ENCODE data around the gene N4BP2L1.

N4BP2L1 gene

GRCh38 chr13:32413284-32413683 is 14.6 kb downstream of the N4BP2L1 start:
- DNase-seq (ENCODE audit: extremely low read depth, insufficient read length): no peak
- Histone ChIP-seq H3K36me3 (ENCODE audit: control insufficient read depth, insufficient read depth, low read length) (no peaks in the 10 kb centered on the region; the same call in 1 of the 2 replicates), H3K4me3 (replicated peaks; ENCODE audit: low read depth, low read length) (no peak overlapping the region), H3K27me3 (replicated peaks; ENCODE audit: control insufficient read depth, insufficient read depth, low read length) (no peaks in the 10 kb centered on the region)
- TF ChIP-seq, protein P1, sequence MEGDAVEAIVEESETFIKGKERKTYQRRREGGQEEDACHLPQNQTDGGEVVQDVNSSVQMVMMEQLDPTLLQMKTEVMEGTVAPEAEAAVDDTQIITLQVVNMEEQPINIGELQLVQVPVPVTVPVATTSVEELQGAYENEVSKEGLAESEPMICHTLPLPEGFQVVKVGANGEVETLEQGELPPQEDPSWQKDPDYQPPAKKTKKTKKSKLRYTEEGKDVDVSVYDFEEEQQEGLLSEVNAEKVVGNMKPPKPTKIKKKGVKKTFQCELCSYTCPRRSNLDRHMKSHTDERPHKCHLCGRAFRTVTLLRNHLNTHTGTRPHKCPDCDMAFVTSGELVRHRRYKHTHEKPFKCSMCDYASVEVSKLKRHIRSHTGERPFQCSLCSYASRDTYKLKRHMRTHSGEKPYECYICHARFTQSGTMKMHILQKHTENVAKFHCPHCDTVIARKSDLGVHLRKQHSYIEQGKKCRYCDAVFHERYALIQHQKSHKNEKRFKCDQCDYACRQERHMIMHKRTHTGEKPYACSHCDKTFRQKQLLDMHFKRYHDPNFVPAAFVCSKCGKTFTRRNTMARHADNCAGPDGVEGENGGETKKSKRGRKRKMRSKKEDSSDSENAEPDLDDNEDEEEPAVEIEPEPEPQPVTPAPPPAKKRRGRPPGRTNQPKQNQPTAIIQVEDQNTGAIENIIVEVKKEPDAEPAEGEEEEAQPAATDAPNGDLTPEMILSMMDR (IDR thresholded peaks at IDR 0.05; ENCODE audit: insufficient read depth, low read length, poor library complexity, severe bottlenecking): no peak

DNA sequence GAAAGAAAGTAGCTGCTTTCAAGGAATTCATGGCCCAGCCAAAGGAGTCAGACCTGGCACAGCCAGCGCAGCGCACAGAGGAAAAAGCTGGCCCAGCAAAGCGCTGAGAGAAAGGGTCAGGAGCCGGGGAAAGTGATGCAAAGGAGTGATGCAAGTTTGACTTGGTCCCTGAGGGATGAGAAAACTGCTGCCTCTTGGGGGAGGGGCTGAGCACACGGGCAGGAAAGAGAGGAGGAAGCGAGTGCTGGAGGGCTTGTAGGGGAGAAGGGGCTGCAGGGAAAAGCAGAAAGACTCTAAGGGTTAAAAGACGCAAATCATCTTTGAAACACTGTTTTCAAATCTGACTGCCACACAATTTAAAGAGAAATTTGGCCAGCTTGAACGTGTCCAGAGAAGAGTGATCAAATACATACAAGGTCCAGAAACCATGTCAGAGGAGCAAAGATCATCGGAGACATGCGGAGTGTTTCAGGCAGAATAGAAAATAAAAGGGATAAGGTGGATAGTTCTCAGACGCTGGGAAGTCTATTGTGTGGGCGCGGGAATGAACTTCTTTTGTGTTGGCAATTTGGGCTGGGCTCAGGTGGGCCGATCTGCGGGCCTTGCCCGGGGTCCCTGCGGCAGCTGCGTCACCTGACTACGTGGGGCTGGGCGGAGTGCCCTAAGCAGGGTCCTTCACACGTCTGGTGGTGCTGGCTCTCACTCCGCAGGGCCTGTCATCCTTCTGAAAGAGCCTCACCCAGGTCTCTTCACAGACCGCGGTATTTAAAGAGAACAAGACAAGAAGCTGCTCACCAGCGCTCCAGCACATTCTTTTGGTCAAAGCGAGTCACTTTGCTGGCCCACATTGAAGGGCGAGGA is 18.1 kb downstream of the N4BP2L1 start:
- no peak for DNase-seq (ENCODE audit: extremely low read depth, insufficient read length)
- H3K4me3 ChIP-seq (replicated peaks; ENCODE audit: low read depth, low read length): no peak overlapping the region
- H3K36me3 ChIP-seq (ENCODE audit: control insufficient read depth, insufficient read depth, low read length): peaks cover 2% of the 10 kb centered on the region; the same call in 1 of the 2 replicates
- TF ChIP-seq, protein P1 (IDR thresholded peaks at IDR 0.05; ENCODE audit: insufficient read depth, low read length, poor library complexity, severe bottlenecking): no peak
- H3K27me3 ChIP-seq (replicated peaks; ENCODE audit: control insufficient read depth, insufficient read depth, low read length): no peaks in the 10 kb centered on the region

DNA sequence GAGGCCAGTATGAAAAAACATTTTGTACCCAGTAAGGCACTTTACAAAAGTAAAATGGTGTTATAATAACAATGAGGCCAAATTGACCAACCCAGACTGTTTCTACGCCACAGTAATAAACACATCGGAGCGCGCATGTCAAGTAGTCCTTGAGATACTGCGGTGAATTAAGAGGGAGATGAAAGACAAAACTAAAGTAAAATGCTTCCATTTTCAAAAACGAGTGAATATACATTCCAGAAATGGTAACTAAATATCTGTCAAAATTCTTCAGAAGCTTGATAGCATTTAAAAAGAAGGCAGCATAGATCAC is 19.0 kb downstream of the N4BP2L1 start:
- Histone ChIP-seq H3K36me3 (ENCODE audit: control insufficient read depth, insufficient read depth, low read length) (peaks cover 2% of the 10 kb centered on the region; the same call in 1 of the 2 replicates), H3K27me3 (replicated peaks; ENCODE audit: control insufficient read depth, insufficient read depth, low read length) (no peaks in the 10 kb centered on the region), H3K4me3 (replicated peaks; ENCODE audit: low read depth, low read length) (no peak overlapping the region)
- DNase-seq (ENCODE audit: extremely low read depth, insufficient read length): no peak
- TF ChIP-seq, protein P1 (IDR thresholded peaks at IDR 0.05; ENCODE audit: insufficient read depth, low read length, poor library complexity, severe bottlenecking): no peak

DNA sequence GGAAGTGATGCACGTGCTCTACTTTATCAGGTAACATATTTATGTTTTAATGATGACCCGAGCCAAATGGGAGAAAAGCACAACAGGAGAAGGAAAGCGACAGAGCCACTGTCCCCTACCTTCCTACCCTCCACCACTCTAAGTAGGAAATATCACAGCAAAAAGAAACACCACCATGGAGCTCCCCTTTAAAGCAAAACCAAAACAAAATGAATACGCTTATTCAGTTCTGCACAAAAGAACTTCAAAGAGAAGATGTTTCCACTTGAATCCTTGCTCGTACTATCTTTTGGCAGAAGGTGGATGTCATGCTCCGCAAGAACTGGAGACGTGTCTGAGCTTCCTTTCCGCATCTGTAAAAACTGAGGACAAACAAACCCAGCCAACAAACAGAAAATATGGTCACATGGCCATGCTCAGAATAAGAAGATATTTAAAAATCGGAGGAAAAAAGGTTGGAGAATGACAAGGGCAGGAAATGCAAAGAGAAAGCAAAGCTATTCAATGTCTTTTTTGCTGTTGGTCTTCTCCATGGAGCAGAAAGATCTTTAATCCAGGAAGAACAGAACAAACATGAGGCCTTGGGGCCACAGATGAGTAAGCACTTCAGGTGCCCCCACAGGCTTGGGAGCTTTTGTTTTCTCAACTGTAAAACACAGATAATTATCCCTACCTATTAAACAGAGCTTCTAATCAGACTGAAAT is 19.5 kb downstream of the N4BP2L1 start:
- TF ChIP-seq, protein P1 (IDR thresholded peaks at IDR 0.05; ENCODE audit: insufficient read depth, low read length, poor library complexity, severe bottlenecking): no peak
- Histone ChIP-seq H3K36me3 (ENCODE audit: control insufficient read depth, insufficient read depth, low read length) (peaks cover 2% of the 10 kb centered on the region; the same call in 1 of the 2 replicates), H3K4me3 (replicated peaks; ENCODE audit: low read depth, low read length) (no peak overlapping the region), H3K27me3 (replicated peaks; ENCODE audit: control insufficient read depth, insufficient read depth, low read length) (no peaks in the 10 kb centered on the region)
- no peak for DNase-seq (ENCODE audit: extremely low read depth, insufficient read length)

DNA sequence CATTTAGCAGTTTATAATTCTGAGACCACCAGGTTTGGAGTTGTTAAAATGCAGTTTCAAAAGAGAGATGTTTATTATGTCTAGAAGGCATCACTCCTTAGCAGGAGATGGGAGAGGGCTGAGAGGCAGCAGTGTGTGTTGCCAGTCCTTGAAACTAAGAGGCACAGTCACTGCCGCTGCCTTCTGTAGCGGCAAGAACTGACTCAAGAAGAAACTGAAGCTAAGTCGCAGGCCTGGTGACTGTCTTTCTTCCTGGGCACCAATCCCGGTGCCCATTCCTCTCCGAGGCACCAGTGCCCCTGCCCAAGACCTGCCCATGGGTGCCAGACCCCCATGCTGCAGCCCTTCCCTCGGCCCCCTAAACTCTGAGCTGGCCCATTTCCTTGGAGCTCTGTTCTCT is 20.1 kb downstream of the N4BP2L1 start:
- Histone ChIP-seq H3K27me3 (replicated peaks; ENCODE audit: control insufficient read depth, insufficient read depth, low read length) (no peaks in the 10 kb centered on the region), H3K36me3 (ENCODE audit: control insufficient read depth, insufficient read depth, low read length) (peaks cover 2% of the 10 kb centered on the region; the same call in 1 of the 2 replicates), H3K4me3 (replicated peaks; ENCODE audit: low read depth, low read length) (peak overlapping the region; percentile 31; the same call in 1 of the 2 replicates)
- no peak for DNase-seq (ENCODE audit: extremely low read depth, insufficient read length)
- TF ChIP-seq, protein P1 (IDR thresholded peaks at IDR 0.05; ENCODE audit: insufficient read depth, low read length, poor library complexity, severe bottlenecking): no peak
